ENCODE data around the gene CDPF1. TPM values are rescaled to one million over a fixed set of nuclear protein-coding genes. Genes with fewer than 3 reads are reported as not detected.

Gene CDPF1
- total RNA-seq, 4 donors from 2014 or later, result 1.5 to 12.7 (median 4.5) TPM

GRCh38 chr22:46244771-46245170 lies 5.3 kb downstream of the CDPF1 start:
- Histone ChIP-seq H3K4me3 (no peak overlapping the region), H3K27me3 (no peaks in the 10 kb centered on the region), H3K4me1 (no peaks in the 10 kb centered on the region), H3K36me3 (no peaks in the 10 kb centered on the region), H3K9me3 (no peaks in the 10 kb centered on the region), H3K27ac (no peak overlapping the region)
- no peak for DNase-seq
- TF ChIP-seq CTCF (IDR thresholded peaks at IDR 0.05) (no peak), POLR2A (IDR thresholded peaks at IDR 0.05) (no peak)
- intact Hi-C loops (cut with DNase I; ENCODE audit: low total_unique reads), result loop anchor here (10.0 kb wide), 1 partner anchor 110 kb away; no protein-coding TSS in a partner anchor

- no peaks in the 10 kb centered on the region for H3K36me3 ChIP-seq
Observed at GRCh38 chr22:46242076-46242475, 8.0 kb downstream of the CDPF1 start.

GRCh38 chr22:46241396-46242007 lies 8.6 kb downstream of the CDPF1 start:
- no peak for DNase-seq
- intact Hi-C loops (cut with DNase I; ENCODE audit: low total_unique reads), result loop anchor here (10.0 kb wide), 1 partner anchor 107 kb away; no protein-coding TSS in a partner anchor
- Histone ChIP-seq H3K9me3 (no peaks in the 10 kb centered on the region), H3K4me3 (no peak overlapping the region), H3K27ac (no peak overlapping the region), H3K36me3 (no peaks in the 10 kb centered on the region), H3K27me3 (no peaks in the 10 kb centered on the region), H3K4me1 (no peaks in the 10 kb centered on the region)
- no peak for TF ChIP-seq CTCF (IDR thresholded peaks at IDR 0.05)
- no peak for TF ChIP-seq POLR2A (IDR thresholded peaks at IDR 0.05)

More at GRCh38 chr22:46242076-46242475, 8.0 kb downstream of the CDPF1 start:
- H3K4me1 ChIP-seq, result no peaks in the 10 kb centered on the region
- no peak overlapping the region for H3K4me3 ChIP-seq
- no peak overlapping the region for H3K27ac ChIP-seq
- no peak for TF ChIP-seq CTCF (IDR thresholded peaks at IDR 0.05)
- no peak for TF ChIP-seq POLR2A (IDR thresholded peaks at IDR 0.05)
- intact Hi-C loops (cut with DNase I; ENCODE audit: low total_unique reads), result loop anchor here (10.0 kb wide), 1 partner anchor 107 kb away; no protein-coding TSS in a partner anchor
- no peaks in the 10 kb centered on the region for H3K27me3 ChIP-seq
- DNase-seq, result no peak
- H3K9me3 ChIP-seq, result no peaks in the 10 kb centered on the region

GRCh38 chr22:46240907-46241306 lies 9.2 kb downstream of the CDPF1 start:
- DNase-seq, result no peak
- no peak overlapping the region for H3K4me3 ChIP-seq
- no peaks in the 10 kb centered on the region for H3K36me3 ChIP-seq
- H3K4me1 ChIP-seq, result no peaks in the 10 kb centered on the region
- H3K27me3 ChIP-seq, result no peaks in the 10 kb centered on the region
- intact Hi-C loops (cut with DNase I; ENCODE audit: low total_unique reads), result loop anchor here (10.0 kb wide), 1 partner anchor 106 kb away; no protein-coding TSS in a partner anchor
- no peak overlapping the region for H3K27ac ChIP-seq
- H3K9me3 ChIP-seq, result no peaks in the 10 kb centered on the region
- TF ChIP-seq POLR2A (IDR thresholded peaks at IDR 0.05), result no peak
- TF ChIP-seq CTCF (IDR thresholded peaks at IDR 0.05), result no peak

GRCh38 chr22:46240506-46240905 lies 9.6 kb downstream of the CDPF1 start:
- Histone ChIP-seq H3K4me3 (no peak overlapping the region), H3K4me1 (no peaks in the 10 kb centered on the region), H3K27me3 (no peaks in the 10 kb centered on the region), H3K9me3 (no peaks in the 10 kb centered on the region), H3K27ac (no peak overlapping the region), H3K36me3 (no peaks in the 10 kb centered on the region)
- intact Hi-C loops (cut with DNase I; ENCODE audit: low total_unique reads), result loop anchor here (10.0 kb wide), 1 partner anchor 106 kb away; no protein-coding TSS in a partner anchor
- no peak for TF ChIP-seq POLR2A (IDR thresholded peaks at IDR 0.05)
- TF ChIP-seq CTCF (IDR thresholded peaks at IDR 0.05), result no peak
- DNase-seq, result no peak
